ENCODE results near the gene NRIP1.

- TF ChIP-seq, protein P1, sequence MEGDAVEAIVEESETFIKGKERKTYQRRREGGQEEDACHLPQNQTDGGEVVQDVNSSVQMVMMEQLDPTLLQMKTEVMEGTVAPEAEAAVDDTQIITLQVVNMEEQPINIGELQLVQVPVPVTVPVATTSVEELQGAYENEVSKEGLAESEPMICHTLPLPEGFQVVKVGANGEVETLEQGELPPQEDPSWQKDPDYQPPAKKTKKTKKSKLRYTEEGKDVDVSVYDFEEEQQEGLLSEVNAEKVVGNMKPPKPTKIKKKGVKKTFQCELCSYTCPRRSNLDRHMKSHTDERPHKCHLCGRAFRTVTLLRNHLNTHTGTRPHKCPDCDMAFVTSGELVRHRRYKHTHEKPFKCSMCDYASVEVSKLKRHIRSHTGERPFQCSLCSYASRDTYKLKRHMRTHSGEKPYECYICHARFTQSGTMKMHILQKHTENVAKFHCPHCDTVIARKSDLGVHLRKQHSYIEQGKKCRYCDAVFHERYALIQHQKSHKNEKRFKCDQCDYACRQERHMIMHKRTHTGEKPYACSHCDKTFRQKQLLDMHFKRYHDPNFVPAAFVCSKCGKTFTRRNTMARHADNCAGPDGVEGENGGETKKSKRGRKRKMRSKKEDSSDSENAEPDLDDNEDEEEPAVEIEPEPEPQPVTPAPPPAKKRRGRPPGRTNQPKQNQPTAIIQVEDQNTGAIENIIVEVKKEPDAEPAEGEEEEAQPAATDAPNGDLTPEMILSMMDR (IDR thresholded peaks at IDR 0.05; ENCODE audit: low read length): no peak
- no peak for TF ChIP-seq EZH2 (optimal IDR thresholded peaks at IDR 0.05; ENCODE audit: low read depth, low read length)
Observed at GRCh38 chr21:14968029-14968428, 96.8 kb downstream of the NRIP1 start.
